HepG2 (cell line): ENCODE data around the gene WNT1. TPM values are rescaled to one million over a fixed set of nuclear protein-coding genes. Genes with fewer than 3 reads are reported as not detected.
A peak's percentile ranks its signal among the peaks of the same experiment; 100 is the strongest.

ENCODE experiments used
- ATAC-seq: fragments of 200-7000 bp; cut with Tn5 transposase; 3 replicates; pipeline ENCODE4 v1.9.1; 2020; ENCODE audit warnings: mild to moderate bottlenecking, moderate library complexity
- BruUV-seq: library from RNA; stranded (reverse); fragments of 400-500 nt; replicated peaks from 2 replicates; lab custom pipeline; 2021; lab: Mats Ljungman, UMichigan
- CTCF ChIA-PET: fragments of 300-600 bp; formaldehyde crosslinking; extraction: SDS; loops from one replicate; lab custom pipeline; 2021; ENCODE audit warnings: low total read pairs, inconsistent platforms, low intra/inter-chr PET ratio; lab: Yijun Ruan, JAX
- POLR2A ChIA-PET: fragments of 350-600 bp; sonication (Branson Sonifier 250); formaldehyde crosslinking; loops from one replicate; lab custom pipeline; 2020; ENCODE audit warnings: antibody characterized with exemption, inconsistent platforms; lab: Yijun Ruan, JAX
- DNase-seq: peaks from one replicate; pipeline ENCODE4 v3.0.0-alpha.2; 2015; ENCODE audit warnings: low spot score
- FAIRE-seq: peaks from 3 replicates; lab custom pipeline; 2011; peaks lifted over from hg19 to GRCh38; lab: Jason Lieb, UNC
- H2AFZ ChIP-seq: one replicate; pipeline ENCODE4 v1.6.1; 2011; ENCODE audit warnings: low read length, inconsistent platforms
- H3K27ac ChIP-seq: fragments of 300-600 bp; 3 replicates; pipeline ENCODE4 v1.8.0; 2011; ENCODE audit warnings: mixed run types, mild to moderate bottlenecking, mixed read lengths, low read length, inconsistent platforms; ENCODE audit not compliant: insufficient read depth; ENCODE audit errors: extremely low read length
- H3K27me3 ChIP-seq, 2 experiments: fragments of 200-600 bp in 1 of 2; 2 replicates in 1 of 2; 3 replicates in 1 of 2; pipeline versions ENCODE4 v1.6.0 to v1.8.0; 2011; ENCODE audit warnings: low read length in 2 of 2, mild to moderate bottlenecking in 2 of 2, moderate library complexity in 2 of 2, inconsistent platforms in 1 of 2; ENCODE audit not compliant: insufficient read depth in 2 of 2, control insufficient read depth in 1 of 2
- H3K36me3 ChIP-seq, 2 experiments: fragments of 200-600 bp in 1 of 2; replicated peaks in 1 of 2; 2 replicates in 1 of 2; 3 replicates in 1 of 2; pipeline versions ENCODE4 v1.5.1 to v1.8.0; 2011; ENCODE audit warnings: low read length in 2 of 2, inconsistent platforms in 1 of 2; ENCODE audit not compliant: insufficient read depth in 2 of 2, control insufficient read depth in 1 of 2
- H3K4me1 ChIP-seq: 2 replicates; pipeline ENCODE4 v1.5.1; 2012; ENCODE audit warnings: low read length, inconsistent platforms; ENCODE audit not compliant: insufficient read depth
- H3K4me2 ChIP-seq: 2 replicates; pipeline ENCODE4 v1.6.0; 2011; ENCODE audit warnings: low read depth, low read length, inconsistent platforms
- H3K4me3 ChIP-seq, 3 experiments: fragments of 200-600 bp in 1 of 3; sonication (generic), shearing (Covaris generic) in 1 of 3; replicated peaks in 1 of 3; 2 replicates each; pipeline ENCODE4 v1.5.1; 2011 to 2016; ENCODE audit warnings: low read length in 3 of 3, inconsistent platforms in 2 of 3, low read depth in 2 of 3, mild to moderate bottlenecking in 2 of 3, control low read depth in 1 of 3, mixed read lengths in 1 of 3; ENCODE audit not compliant: insufficient read depth in 1 of 3
- H3K79me2 ChIP-seq: one replicate; pipeline ENCODE4 v1.6.1; 2011; ENCODE audit warnings: low read length, inconsistent platforms; ENCODE audit not compliant: insufficient read depth
- H3K9ac ChIP-seq: 2 replicates; pipeline ENCODE4 v1.6.0; 2011; ENCODE audit warnings: mild to moderate bottlenecking, low read depth, low read length, inconsistent platforms; ENCODE audit not compliant: insufficient read depth
- H3K9me3 ChIP-seq: 2 replicates; pipeline ENCODE4 v1.5.1; 2012; ENCODE audit warnings: mild to moderate bottlenecking, low read length
- H4K20me1 ChIP-seq: 2 replicates; pipeline ENCODE4 v1.6.0; 2011; ENCODE audit warnings: inconsistent platforms, mild to moderate bottlenecking, low read length, moderate library complexity; ENCODE audit not compliant: insufficient read depth
- FOXP1 ChIP-seq, 2 experiments: fragments of 450-650 bp in 1 of 2; IDR thresholded peaks; 2 replicates each; pipeline ENCODE4 v1.6.1; 2017 to 2018; ENCODE audit warnings: antibody characterized with exemption in 1 of 2
- HINFP ChIP-seq: sonication (generic); formaldehyde crosslinking; IDR thresholded peaks from 2 replicates; pipeline ENCODE4 v1.4.0; 2020; ENCODE audit warnings: low read depth, mild to moderate bottlenecking, missing genetic modification reagents
- MIER3 ChIP-seq: IDR thresholded peaks from 2 replicates; pipeline ENCODE4 v1.6.1; 2016; ENCODE audit warnings: missing compliant biosample characterization, borderline replicate concordance
- NFE2L1 ChIP-seq: sonication (generic); formaldehyde crosslinking; IDR thresholded peaks from 2 replicates; pipeline ENCODE4 v1.4.0; 2020; ENCODE audit warnings: missing genetic modification reagents, mild to moderate bottlenecking, borderline replicate concordance
- PAX8 ChIP-seq: sonication (generic); formaldehyde crosslinking; IDR thresholded peaks from 2 replicates; pipeline ENCODE4 v1.8.0; 2022; ENCODE audit warnings: mild to moderate bottlenecking, missing genetic modification reagents, borderline replicate concordance
- SP5 ChIP-seq: IDR thresholded peaks from 2 replicates; pipeline ENCODE4 v1.6.1; 2016; ENCODE audit warnings: low read depth, borderline replicate concordance
- TBX2 ChIP-seq: sonication (generic); formaldehyde crosslinking; IDR thresholded peaks from 2 replicates; pipeline ENCODE4 v1.5.0; 2020; ENCODE audit warnings: missing genetic modification reagents, mild to moderate bottlenecking, borderline replicate concordance
- ZBTB10 ChIP-seq: sonication (generic); formaldehyde crosslinking; IDR thresholded peaks from 2 replicates; pipeline ENCODE4 v1.4.0; 2020; ENCODE audit warnings: missing genetic modification reagents, borderline replicate concordance
- ZFP36 ChIP-seq: fragments of 150-350 bp; IDR thresholded peaks from 2 replicates; pipeline ENCODE4 v1.6.1; 2018; ENCODE audit warnings: borderline replicate concordance, low read length, low read depth; ENCODE audit not compliant: partially characterized antibody
- ZIK1 ChIP-seq: sonication (generic); formaldehyde crosslinking; IDR thresholded peaks from 2 replicates; pipeline ENCODE4 v1.5.0; 2020; ENCODE audit warnings: mild to moderate bottlenecking, low read depth, missing genetic modification reagents, borderline replicate concordance
- ZMAT5 ChIP-seq: sonication (generic); formaldehyde crosslinking; IDR thresholded peaks from 2 replicates; pipeline ENCODE4 v1.5.0; 2020; ENCODE audit warnings: mild to moderate bottlenecking, low read depth, missing genetic modification reagents, borderline replicate concordance
- ZNF451 ChIP-seq: sonication (generic); formaldehyde crosslinking; IDR thresholded peaks from 2 replicates; pipeline ENCODE4 v1.5.0; 2020; ENCODE audit warnings: mild to moderate bottlenecking, missing genetic modification reagents
- ZNF558 ChIP-seq: sonication (generic); formaldehyde crosslinking; IDR thresholded peaks from 2 replicates; pipeline ENCODE4 v1.9.0; 2022; ENCODE audit warnings: mild to moderate bottlenecking, missing genetic modification reagents, borderline replicate concordance
- ZNF83 ChIP-seq: sonication (generic); formaldehyde crosslinking; IDR thresholded peaks from 2 replicates; pipeline ENCODE4 v1.4.0; 2020; ENCODE audit warnings: missing genetic modification reagents, mild to moderate bottlenecking, borderline replicate concordance
- WGBS: methylation state at CpG from one replicate; pipeline ENCODE4 v1.1.6; 2017; ENCODE audit warnings: low lambda C conversion rate; 5-methylcytosine and 5-hydroxymethylcytosine counted together
- in situ Hi-C: cut with HindIII; loops from 2 replicates; pipeline ENCODE4 v1.10.0; 2017; ENCODE audit warnings: low pct_unique_long_range_greater_than_20kb; ENCODE audit not compliant: extremely low pct_ligation_motif_present
- intact Hi-C: fragments of 100-400 bp; cut with micrococcal nuclease; formaldehyde crosslinking; loops from one replicate; pipeline ENCODE4 v1.10.0; 2022; ENCODE audit not compliant: unreplicated experiment
- polyA plus RNA-seq, 8 experiments: library from polyadenylated mRNA; depleted of rRNA in 3 of 8; stranded (reverse) in 7 of 8; unstranded in 1 of 8; fragments of >200 nt; fragmentation: Illumina TruSeq in 4 of 8; extraction: Trizol in 4 of 8; gene quantifications; 2 replicates each; pipeline versions ENCODE4 v1.2.1 to v1.2.3, GENCODE V29; 2011 to 2016; ENCODE audit warnings: low read depth in 4 of 8, missing spikeins in 1 of 8, mixed read lengths in 1 of 8; ENCODE audit not compliant: insufficient read depth in 1 of 8
- total RNA-seq, 5 experiments: library from RNA; depleted of rRNA; stranded (reverse); fragments of >200 nt; fragmentation: Illumina TruSeq; extraction: Trizol; gene quantifications; 2 replicates each; pipeline ENCODE4 v1.2.3, GENCODE V29; 2016; ENCODE audit warnings: low read depth in 1 of 5

WNT1 gene
- total and polyA plus RNA-seq, 2 of the 13 experiments (the other 11 are each of a cell fraction or from before 2014, with no cell fraction given): not detected

GRCh38 chr12:48997719-48998496 lies 19.8 kb downstream of the WNT1 start (continued):
- TF ChIP-seq ZMAT5: no peak

DNA sequence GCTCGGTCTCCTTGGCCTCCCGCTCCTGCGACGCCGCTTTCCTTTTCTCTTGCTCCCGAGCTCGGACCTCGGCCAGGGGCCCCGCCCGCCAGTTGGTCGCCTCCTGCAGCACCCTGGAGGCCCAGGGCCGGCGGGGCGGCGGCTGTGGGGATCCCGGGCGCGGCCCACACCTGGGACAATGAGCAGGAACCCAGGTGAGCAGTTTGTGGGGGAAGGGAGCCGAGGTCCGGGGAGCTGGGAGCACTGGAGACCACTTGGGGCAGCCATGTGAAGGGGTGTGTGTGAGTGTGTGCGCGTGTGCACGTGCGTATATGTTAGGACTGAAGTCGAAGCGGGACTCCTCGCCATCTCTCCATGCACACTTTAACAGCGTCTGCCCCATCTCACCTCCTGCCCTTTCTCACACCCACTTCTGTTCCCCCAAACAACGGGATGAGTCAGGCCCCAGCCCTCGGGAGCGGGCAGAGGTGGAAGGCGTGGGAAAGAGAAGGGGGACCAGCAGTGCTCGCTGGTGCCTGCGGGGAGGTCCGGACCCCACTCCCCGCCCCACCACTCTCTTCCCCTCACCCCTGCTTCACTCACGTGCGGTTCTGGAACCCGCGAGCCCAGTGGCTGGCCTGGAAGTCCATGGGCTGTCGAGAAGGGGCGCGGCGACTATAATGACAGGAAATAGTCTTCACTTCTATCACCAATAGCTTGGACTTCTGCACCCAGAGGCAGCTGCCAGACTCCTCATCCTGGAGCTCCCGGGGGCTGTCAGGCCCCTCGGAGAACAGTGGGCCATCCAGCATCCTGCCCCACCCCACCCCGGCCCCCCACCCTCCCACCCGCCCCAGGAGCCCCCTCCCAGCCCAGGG lies 20.6 kb downstream of the WNT1 start:
- Histone ChIP-seq H3K27ac (no peak overlapping the region), H3K9ac (peak overlapping the region; percentile 53), H3K79me2 (no peaks in the 10 kb centered on the region), H3K36me3 (peaks cover 8 to 16% of the 10 kb centered on the region in 2 experiments; a peak in 4 of 5 replicates), H3K9me3 (no peaks in the 10 kb centered on the region), H3K4me2 (peak overlapping the region; percentile 95), H3K4me3 (peak overlapping the region; percentile 42 to 75 (median 58); a peak in 5 of 6 replicates), H4K20me1 (no peaks in the 10 kb centered on the region; the same call in 1 of the 2 replicates), H3K4me1 (peaks cover 61% of the 10 kb centered on the region), H2AFZ (no peak overlapping the region), H3K27me3 (peaks cover 9 to 34% of the 10 kb centered on the region in 2 experiments; a peak in 4 of 5 replicates)
- in situ Hi-C loops (no loop called here), intact Hi-C loops (loop anchor here (5.0 kb wide), 1 partner anchor 569 kb away; the partner anchor contains the start of gene MCRS1)
- ChIA-PET CTCF (interaction anchor here (0.9 to 3.7 kb wide), 4 partner anchors 10 to 44 kb away, joined by 3 to 15 read pairs (median 3); partner anchors contain the start of gene PRKAG1), POLR2A (interaction anchor here (1.0 to 3.3 kb wide), 12 partner anchors 11 to 132 kb away, joined by 3 to 13 read pairs (median 4); partner anchors contain the start of genes ARF3, PRKAG1 and TUBA1B)
- WGBS: 0% methylated on average over 14 of the region's 48 CpGs
- no TSS peak for BruUV-seq
- peak; percentile 16 for ATAC-seq
- FAIRE-seq: no peak
- DNase-seq: no peak
- no peak for TF ChIP-seq ZNF83 (CRISPR knock-in tag)
- TF ChIP-seq ZBTB10 (CRISPR knock-in tag): peak; percentile 65; the same call in 1 of the 2 replicates
- peak; percentile 91; the same call in 1 of the 2 replicates for TF ChIP-seq ZIK1 (CRISPR knock-in tag)
- no peak for TF ChIP-seq FOXP1 (IDR thresholded peaks at IDR 0.05)
- TF ChIP-seq FOXP1 (CRISPR knock-in tag; IDR thresholded peaks at IDR 0.05): no peak
- peak; percentile 72; the same call in 1 of the 2 replicates for TF ChIP-seq HINFP (CRISPR knock-in tag)
- TF ChIP-seq SP5 (CRISPR knock-in tag): no peak
- TF ChIP-seq MIER3 (CRISPR knock-in tag): no peak
- TF ChIP-seq ZNF451 (CRISPR knock-in tag): 0 out of 2 replicates have a peak, but pooled peaks have one; percentile 70
- TF ChIP-seq PAX8 (CRISPR knock-in tag): 0 out of 2 replicates have a peak, but pooled peaks have one; percentile 83
- TF ChIP-seq ZNF558 (CRISPR knock-in tag): peak; percentile 27; the same call in 1 of the 2 replicates
- no peak for TF ChIP-seq ZFP36
- TF ChIP-seq TBX2: no peak
- peak; percentile 50; the same call in 1 of the 2 replicates for TF ChIP-seq NFE2L1 (CRISPR knock-in tag)
